GM19468 (cell line): ENCODE results near the gene NDUFS1.
"Not testable (repeated sequence)": the region's sequence is repeated elsewhere in the genome, so short reads cannot be mapped to it uniquely, and the experiment has no call there.

ENCODE experiments used
- ATAC-seq: cut with Tn5 transposase; IDR thresholded peaks from one replicate; pipeline ENCODE4 v1.9.1; 2021; ENCODE audit warnings: mild to moderate bottlenecking, moderate library complexity, moderate number of reproducible peaks; ENCODE audit not compliant: unreplicated experiment; ENCODE audit errors: extremely low read depth

NDUFS1 gene

DNA sequence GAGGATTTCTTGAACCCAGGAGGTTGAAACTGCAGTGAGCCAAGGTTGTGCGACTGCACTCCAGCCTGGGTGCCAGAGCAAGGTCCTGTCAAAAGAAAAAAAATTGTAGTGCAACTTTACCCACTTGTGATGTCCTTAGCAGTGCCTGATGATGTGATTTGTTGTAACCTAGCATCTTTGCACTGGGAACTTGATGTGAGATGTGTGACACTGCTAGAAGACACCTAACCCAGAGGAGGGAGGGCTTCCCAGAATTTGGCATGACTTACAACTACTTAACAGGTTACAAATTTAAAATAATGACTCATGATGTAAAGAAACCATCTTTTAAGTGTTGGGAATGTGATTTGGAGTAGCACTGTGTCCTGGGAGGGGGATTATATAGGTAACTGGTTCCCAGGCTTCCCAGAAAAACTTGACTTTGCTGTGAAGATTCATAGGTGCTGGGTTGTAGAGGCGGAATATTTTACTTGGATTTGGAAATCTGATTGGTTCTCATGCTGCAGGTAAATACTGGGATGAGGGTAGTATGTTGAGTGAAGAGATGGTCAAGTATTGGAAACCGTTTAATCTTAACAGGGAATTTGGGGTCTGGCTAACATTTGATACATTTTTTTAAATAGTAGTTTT is 4.1 kb upstream of the NDUFS1 start:
- no peak for ATAC-seq

GRCh38 chr2:206162401-206162800 is 3.2 kb upstream of the NDUFS1 start:
- not testable (repeated sequence) for ATAC-seq

DNA sequence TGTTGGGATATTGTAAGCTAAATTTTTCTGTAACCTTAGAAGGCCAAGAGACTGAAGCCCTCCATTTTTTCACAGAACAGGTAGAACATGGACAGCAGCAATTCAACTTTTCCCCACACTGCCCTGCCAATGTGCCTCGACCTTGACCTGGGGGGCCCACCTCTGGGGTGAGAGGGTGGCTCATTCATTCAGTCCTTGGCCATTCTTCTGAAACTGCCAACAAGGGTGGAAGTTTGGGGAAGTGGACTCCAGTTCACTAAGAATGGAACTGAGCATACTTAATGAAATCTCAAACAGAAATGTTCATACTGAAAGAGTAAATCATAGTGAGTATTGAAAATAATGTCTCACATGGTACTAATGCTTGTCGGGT is 1.5 kb upstream of the NDUFS1 start:
- no peak for ATAC-seq

GRCh38 chr2:206160125-206160806 is 1.0 kb upstream of the NDUFS1 start:
- peak; percentile 27 for ATAC-seq

GRCh38 chr2:206158563-206159345 is 490 bp downstream of the NDUFS1 start:
- ATAC-seq: no peak

DNA sequence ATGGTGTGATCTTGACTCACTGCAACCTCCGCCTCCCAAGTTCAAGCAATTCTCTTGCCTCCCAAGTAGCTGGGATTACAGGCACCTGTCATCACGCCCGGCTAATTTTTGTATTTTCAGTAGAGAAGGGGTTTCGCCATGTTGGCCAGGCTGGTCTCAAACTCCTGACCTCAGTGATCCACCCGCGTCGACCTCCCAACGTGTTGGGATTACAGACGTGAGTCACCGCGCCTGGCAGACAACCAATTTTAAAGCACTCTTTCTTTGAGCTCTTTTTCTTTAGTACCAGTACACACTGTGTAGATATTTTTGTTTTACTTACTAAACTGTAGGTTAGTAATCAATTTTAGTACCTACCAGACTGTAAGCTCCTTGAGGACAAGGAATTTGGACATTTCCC is 2.2 kb downstream of the NDUFS1 start:
- ATAC-seq: not testable (repeated sequence)

DNA sequence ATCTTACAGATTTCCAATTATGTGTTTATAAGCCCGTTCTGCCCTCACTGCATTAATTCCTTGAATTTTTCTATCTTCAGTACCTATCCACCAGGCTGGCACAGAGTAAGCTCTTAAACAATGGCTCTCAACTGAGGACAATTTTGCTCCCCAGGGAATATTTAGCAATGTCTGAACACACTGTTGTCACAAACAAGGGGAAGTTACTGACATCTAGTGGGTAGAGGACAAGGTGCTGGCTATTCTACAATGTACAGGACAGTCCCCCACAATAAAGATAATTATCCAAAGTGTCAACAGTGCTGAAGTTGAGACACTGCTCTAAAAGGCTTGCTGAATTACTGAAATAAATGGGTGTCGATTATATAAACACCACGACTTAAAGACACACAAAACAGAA is 5.0 kb downstream of the NDUFS1 start:
- no peak for ATAC-seq

DNA sequence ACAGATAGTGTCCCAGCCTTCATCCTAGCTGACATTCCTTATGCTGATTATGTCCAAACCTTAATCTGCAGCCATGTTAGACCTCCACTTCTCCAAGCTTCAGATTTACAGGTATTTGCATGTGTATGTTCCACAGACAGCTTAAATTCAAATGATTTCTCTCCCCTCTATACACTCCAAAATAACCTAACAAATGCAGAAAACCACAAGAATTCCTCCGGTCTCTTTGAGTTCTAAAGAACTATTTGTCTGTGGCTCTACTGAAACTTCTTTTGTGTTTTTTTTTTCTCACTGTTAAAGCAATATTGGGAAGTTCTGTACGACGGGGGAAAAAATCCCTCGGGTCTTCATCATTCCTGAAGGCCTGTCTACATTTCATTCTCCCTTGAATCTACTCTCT is 8.6 kb downstream of the NDUFS1 start:
- no peak for ATAC-seq

DNA sequence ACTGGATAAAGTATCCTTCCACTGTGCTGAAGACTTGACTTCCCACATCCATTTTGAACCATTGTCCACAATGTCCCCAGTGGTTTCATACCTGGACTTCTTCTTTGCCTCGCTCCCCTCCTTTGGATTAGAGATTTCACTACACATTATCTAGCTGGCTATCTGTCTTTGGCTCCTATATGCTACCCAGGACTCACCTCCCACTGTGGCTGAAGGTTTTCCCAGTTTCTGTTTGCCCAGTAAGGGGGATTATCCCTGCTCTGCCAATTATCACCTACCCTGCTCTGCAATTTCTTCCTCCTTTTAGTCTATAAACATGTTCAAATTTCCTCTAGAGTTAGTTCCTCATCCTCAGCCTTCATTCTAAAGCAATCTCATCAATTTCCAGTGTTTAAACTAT is 9.1 kb downstream of the NDUFS1 start:
- no peak for ATAC-seq

- no peak for ATAC-seq
These were observed 9.9 kb downstream of the NDUFS1 start for GRCh38 chr2:206149330-206149729.

GRCh38 chr2:206145665-206146064 is 13.6 kb downstream of the NDUFS1 start:
- no peak for ATAC-seq

GRCh38 chr2:206144383-206144782 is 14.9 kb downstream of the NDUFS1 start:
- no peak for ATAC-seq

DNA sequence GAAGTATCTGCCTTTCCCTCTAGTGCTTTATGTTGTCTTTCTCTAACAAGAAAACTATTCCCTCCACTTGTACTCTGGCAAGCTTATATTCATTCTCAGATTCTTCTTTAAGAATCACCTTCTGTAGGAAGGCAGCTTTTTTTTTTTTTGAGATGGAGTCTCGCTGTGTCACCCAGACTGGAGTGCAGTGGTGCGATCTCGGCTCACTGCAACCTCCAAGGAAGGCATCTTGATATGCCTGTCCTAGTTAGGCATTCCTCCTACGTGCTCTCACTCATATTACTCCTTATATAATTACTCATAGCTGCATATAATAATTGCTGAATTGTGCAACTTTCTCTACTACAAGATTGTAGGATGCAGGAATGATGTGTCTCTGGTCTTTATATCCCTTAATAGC is 15.8 kb downstream of the NDUFS1 start:
- ATAC-seq: no peak

GRCh38 chr2:206127656-206128055 is 31.6 kb downstream of the NDUFS1 start:
- ATAC-seq: no peak

- no peak for ATAC-seq
These were observed 33.3 kb downstream of the NDUFS1 start for GRCh38 chr2:206125901-206126300.

DNA sequence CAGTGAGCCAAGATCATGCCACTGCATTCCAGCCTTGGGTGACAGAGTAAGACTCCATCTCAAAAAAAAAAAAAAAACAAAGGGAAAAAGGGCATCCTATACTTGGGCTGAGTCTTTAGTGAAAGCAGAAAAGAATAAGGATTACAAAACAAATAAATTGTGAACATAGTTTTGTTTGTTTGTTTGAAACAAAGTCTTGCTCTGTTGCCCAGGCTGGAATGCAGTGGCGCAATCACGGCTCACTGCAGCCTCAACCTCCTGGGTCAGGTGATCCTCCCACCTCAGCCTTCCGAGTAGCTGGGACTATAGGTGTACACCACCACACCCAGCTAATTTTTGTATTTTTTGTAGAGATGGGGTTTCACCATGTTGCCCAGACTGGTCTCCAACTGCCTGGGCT is 36.7 kb downstream of the NDUFS1 start:
- ATAC-seq: not testable (repeated sequence)

DNA sequence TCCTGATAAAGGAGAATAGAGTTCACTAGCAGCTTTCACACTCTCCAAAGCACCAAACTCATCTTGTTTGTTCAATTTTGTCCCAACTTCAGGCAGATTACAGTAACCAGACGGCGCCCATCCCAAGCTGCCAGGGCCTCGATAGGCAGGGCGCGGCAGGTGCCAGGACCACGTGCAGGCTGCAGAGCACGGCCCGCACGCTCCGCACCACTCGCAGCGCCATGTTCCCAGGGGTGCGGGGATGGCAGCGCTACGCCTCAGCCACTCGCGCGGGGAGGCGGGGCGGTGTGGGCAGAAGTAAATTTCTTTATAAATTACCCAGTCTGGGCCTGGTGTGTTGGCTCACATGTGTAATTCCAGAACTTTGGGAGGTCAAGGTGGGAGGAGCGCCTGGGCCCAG is 43.0 kb downstream of the NDUFS1 start:
- no peak for ATAC-seq

GRCh38 chr2:206115026-206115578 is 44.1 kb downstream of the NDUFS1 start:
- no peak for ATAC-seq

DNA sequence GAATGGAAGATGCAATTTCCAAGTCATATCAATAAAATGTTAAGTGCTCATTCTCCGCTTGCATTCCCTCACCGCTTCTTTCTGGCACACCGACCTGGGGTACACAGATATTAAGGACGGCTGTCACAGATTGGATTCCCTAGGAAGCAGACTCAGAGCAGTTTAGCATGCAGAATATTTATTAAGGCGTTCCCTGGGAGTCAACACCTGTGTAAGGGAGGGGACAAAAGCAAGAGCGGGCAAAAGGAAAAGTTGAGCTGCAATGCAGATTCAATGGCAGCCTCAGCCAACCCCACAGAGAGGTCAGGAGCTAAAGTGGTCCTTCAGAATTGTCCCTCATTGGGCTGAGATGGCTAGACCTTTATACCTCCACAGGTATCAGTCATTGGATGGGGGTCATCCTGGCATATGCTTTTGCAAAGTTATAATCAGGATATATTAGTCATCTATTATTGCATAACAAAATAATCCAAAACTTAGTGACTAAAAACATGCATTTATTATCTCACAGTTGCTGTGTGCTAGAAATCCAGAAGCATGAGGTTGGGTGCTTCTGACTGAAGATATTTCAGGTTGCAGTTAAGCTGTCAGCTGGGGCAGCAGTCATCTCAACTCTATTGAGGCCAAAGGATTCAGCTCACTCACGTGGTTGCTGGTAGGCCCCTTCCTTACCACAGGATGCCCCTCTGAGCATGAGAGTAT is 46.2 kb downstream of the NDUFS1 start:
- ATAC-seq: no peak

- no peak for ATAC-seq
These were observed 47.1 kb downstream of the NDUFS1 start for GRCh38 chr2:206112108-206112507.
